Prostate gland (tissue), 2 donors: ENCODE results near the gene MAT2B.

ENCODE experiments used
- POLR2A ChIP-seq: fragments of 450-650 bp; IDR thresholded peaks from one replicate; pipeline ENCODE4 v1.6.1; 2016; ENCODE audit warnings: antibody characterized with exemption, mild to moderate bottlenecking
- TF ChIP-seq, protein P1 (sequence below), 4 experiments: fragments of 200-600 bp in 2 of 4; fragments of 450-650 bp in 2 of 4; sonication (generic) in 2 of 4; IDR thresholded peaks; 1 replicate in 3 of 4; 2 replicates in 1 of 4; pipeline ENCODE4 v1.5.1; 2016 to 2019; ENCODE audit warnings: antibody characterized with exemption in 4 of 4, mild to moderate bottlenecking in 2 of 4, moderate library complexity in 2 of 4

- TF ChIP-seq POLR2A, result no peak
- TF ChIP-seq, protein P1, sequence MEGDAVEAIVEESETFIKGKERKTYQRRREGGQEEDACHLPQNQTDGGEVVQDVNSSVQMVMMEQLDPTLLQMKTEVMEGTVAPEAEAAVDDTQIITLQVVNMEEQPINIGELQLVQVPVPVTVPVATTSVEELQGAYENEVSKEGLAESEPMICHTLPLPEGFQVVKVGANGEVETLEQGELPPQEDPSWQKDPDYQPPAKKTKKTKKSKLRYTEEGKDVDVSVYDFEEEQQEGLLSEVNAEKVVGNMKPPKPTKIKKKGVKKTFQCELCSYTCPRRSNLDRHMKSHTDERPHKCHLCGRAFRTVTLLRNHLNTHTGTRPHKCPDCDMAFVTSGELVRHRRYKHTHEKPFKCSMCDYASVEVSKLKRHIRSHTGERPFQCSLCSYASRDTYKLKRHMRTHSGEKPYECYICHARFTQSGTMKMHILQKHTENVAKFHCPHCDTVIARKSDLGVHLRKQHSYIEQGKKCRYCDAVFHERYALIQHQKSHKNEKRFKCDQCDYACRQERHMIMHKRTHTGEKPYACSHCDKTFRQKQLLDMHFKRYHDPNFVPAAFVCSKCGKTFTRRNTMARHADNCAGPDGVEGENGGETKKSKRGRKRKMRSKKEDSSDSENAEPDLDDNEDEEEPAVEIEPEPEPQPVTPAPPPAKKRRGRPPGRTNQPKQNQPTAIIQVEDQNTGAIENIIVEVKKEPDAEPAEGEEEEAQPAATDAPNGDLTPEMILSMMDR (IDR thresholded peaks at IDR 0.05), result no peak
Observed at GRCh38 chr5:163506095-163506457, 657 bp downstream of the MAT2B start.
